ENCODE measurements around the gene PPP6R3.
"Not testable (repeated sequence)": the region's sequence is repeated elsewhere in the genome, so short reads cannot be mapped to it uniquely, and the experiment has no call there.

Gene PPP6R3

GRCh38 chr11:68535098-68535497, 74.5 kb downstream of the PPP6R3 start:
- DNase-seq (ENCODE audit: low spot score) = no peak
- TF ChIP-seq CTCF (IDR thresholded peaks at IDR 0.05; ENCODE audit: borderline replicate concordance, control extremely low read depth, extremely low read depth, insufficient read depth, missing control alignments) = no peak
- in situ Hi-C loops (cut with MboI; ENCODE audit: low sequenced_read_pairs, unreplicated experiment) = no loop called here

- in situ Hi-C loops (cut with MboI; ENCODE audit: low sequenced_read_pairs, unreplicated experiment) = no loop called here
- no peak for DNase-seq (ENCODE audit: low spot score)
- TF ChIP-seq CTCF (IDR thresholded peaks at IDR 0.05; ENCODE audit: borderline replicate concordance, control extremely low read depth, extremely low read depth, insufficient read depth, missing control alignments) = no peak
Observed at GRCh38 chr11:68536706-68537105, 76.2 kb downstream of the PPP6R3 start.

- no peak for DNase-seq (ENCODE audit: low spot score)
- in situ Hi-C loops (cut with MboI; ENCODE audit: low sequenced_read_pairs, unreplicated experiment) = no loop called here
- no peak for TF ChIP-seq CTCF (IDR thresholded peaks at IDR 0.05; ENCODE audit: borderline replicate concordance, control extremely low read depth, extremely low read depth, insufficient read depth, missing control alignments)
Observed at GRCh38 chr11:68538025-68538424, 77.5 kb downstream of the PPP6R3 start.

GRCh38 chr11:68539395-68539794, 78.8 kb downstream of the PPP6R3 start:
- DNase-seq (ENCODE audit: low spot score) = no peak
- no peak for TF ChIP-seq CTCF (IDR thresholded peaks at IDR 0.05; ENCODE audit: borderline replicate concordance, control extremely low read depth, extremely low read depth, insufficient read depth, missing control alignments)
- in situ Hi-C loops (cut with MboI; ENCODE audit: low sequenced_read_pairs, unreplicated experiment) = no loop called here

- in situ Hi-C loops (cut with MboI; ENCODE audit: low sequenced_read_pairs, unreplicated experiment); DNase-seq (ENCODE audit: low spot score): not testable (repeated sequence)
Observed at GRCh38 chr11:68540504-68540903, 80.0 kb downstream of the PPP6R3 start.

GRCh38 chr11:68541116-68541515, 80.6 kb downstream of the PPP6R3 start:
- in situ Hi-C loops (cut with MboI; ENCODE audit: low sequenced_read_pairs, unreplicated experiment) = no loop called here
- no peak for DNase-seq (ENCODE audit: low spot score)
- no peak for TF ChIP-seq CTCF (IDR thresholded peaks at IDR 0.05; ENCODE audit: borderline replicate concordance, control extremely low read depth, extremely low read depth, insufficient read depth, missing control alignments)

- no peak for TF ChIP-seq CTCF (IDR thresholded peaks at IDR 0.05; ENCODE audit: borderline replicate concordance, control extremely low read depth, extremely low read depth, insufficient read depth, missing control alignments)
- DNase-seq (ENCODE audit: low spot score) = no peak
- in situ Hi-C loops (cut with MboI; ENCODE audit: low sequenced_read_pairs, unreplicated experiment) = no loop called here
Observed at GRCh38 chr11:68541991-68542390, 81.4 kb downstream of the PPP6R3 start.
